ENCODE measurements around the gene ZNF695.
"Not testable (repeated sequence)": the region's sequence is repeated elsewhere in the genome, so short reads cannot be mapped to it uniquely, and the experiment has no call there.

ZNF695 gene

GRCh38 chr1:247007511-247008405 is at the start of gene ZNF695:
Gene ZNF695 (minus strand): TSS chr1:247008057. CDS start chr1:247007908, 149 bp downstream.
- Mint-ChIP-seq H3K27ac (peak within 1 kb of the TSS in 1 of 2 donors; percentile 91), H3K4me3 (peak within 1 kb of the TSS; percentile 96 to 99), H3K27me3 (peaks cover 59% of the 10 kb centered on the region), H3K4me1 (peaks cover 8% of the 10 kb centered on the region), H3K9me3 (peaks cover 21 to 35% of the 10 kb centered on the region in 2 donors)
- DNase-seq, result peak; percentile 49 to 78
- peak; percentile 98 for ATAC-seq

- DNase-seq, result no peak
- H3K27ac Mint-ChIP-seq, result no peak overlapping the region
Observed at GRCh38 chr1:247056071-247056470, 48.2 kb upstream of the ZNF695 start.

GRCh38 chr1:247054992-247055415 is 47.1 kb upstream of the ZNF695 start:
- Mint-ChIP-seq H3K9me3 (peaks cover 63 to 75% of the 10 kb centered on the region in 2 donors), H3K4me3 (no peak overlapping the region), H3K4me1 (peaks cover 8% of the 10 kb centered on the region), H3K27ac (no peak overlapping the region), H3K27me3 (no peaks in the 10 kb centered on the region)
- DNase-seq (no peak), ATAC-seq (no peak)

More at GRCh38 chr1:247056071-247056470, 48.2 kb upstream of the ZNF695 start:
- peaks cover 63 to 69% of the 10 kb centered on the region in 2 donors for H3K9me3 Mint-ChIP-seq
- no peak overlapping the region for H3K4me3 Mint-ChIP-seq
- peaks cover 8% of the 10 kb centered on the region for H3K4me1 Mint-ChIP-seq
- H3K27me3 Mint-ChIP-seq, result no peaks in the 10 kb centered on the region
- ATAC-seq, result no peak

GRCh38 chr1:247047702-247048101 is 39.8 kb upstream of the ZNF695 start:
- ATAC-seq, result no peak
- Mint-ChIP-seq H3K4me3 (no peak overlapping the region), H3K27ac (no peak overlapping the region), H3K27me3 (no peaks in the 10 kb centered on the region), H3K4me1 (no peaks in the 10 kb centered on the region), H3K9me3 (peaks cover 58 to 84% of the 10 kb centered on the region in 2 donors)
- DNase-seq, result no peak

GRCh38 chr1:247047260-247047659 is 39.4 kb upstream of the ZNF695 start:
- Mint-ChIP-seq H3K27me3 (no peaks in the 10 kb centered on the region), H3K4me1 (no peaks in the 10 kb centered on the region), H3K9me3 (peaks cover 56 to 84% of the 10 kb centered on the region in 2 donors), H3K27ac (no peak overlapping the region), H3K4me3 (no peak overlapping the region)
- ATAC-seq, result no peak
- no peak for DNase-seq

GRCh38 chr1:247043406-247043805 is 35.5 kb upstream of the ZNF695 start:
- DNase-seq (no peak), ATAC-seq (no peak)
- Mint-ChIP-seq H3K4me1 (no peaks in the 10 kb centered on the region), H3K27ac (no peak overlapping the region), H3K27me3 (no peaks in the 10 kb centered on the region), H3K4me3 (no peak overlapping the region), H3K9me3 (peaks cover 39 to 56% of the 10 kb centered on the region in 2 donors)

- H3K27me3 Mint-ChIP-seq, result no peaks in the 10 kb centered on the region
- no peaks in the 10 kb centered on the region for H3K4me1 Mint-ChIP-seq
- H3K9me3 Mint-ChIP-seq, result peaks cover 29 to 38% of the 10 kb centered on the region in 2 donors
- no peak overlapping the region for H3K4me3 Mint-ChIP-seq
- DNase-seq, result no peak
- no peak for ATAC-seq
- no peak overlapping the region for H3K27ac Mint-ChIP-seq
Observed at GRCh38 chr1:247037511-247038320, 29.9 kb upstream of the ZNF695 start.

- DNase-seq, H3K27ac Mint-ChIP-seq, H3K4me1 Mint-ChIP-seq, H3K27me3 Mint-ChIP-seq, H3K4me3 Mint-ChIP-seq: not testable (repeated sequence)
- peak; percentile 72 for ATAC-seq
- H3K9me3 Mint-ChIP-seq, result peaks cover 34 to 42% of the 10 kb centered on the region in 2 donors
Observed at GRCh38 chr1:247032306-247032705, 24.4 kb upstream of the ZNF695 start.

- not testable (repeated sequence) for H3K4me3 Mint-ChIP-seq, H3K27ac Mint-ChIP-seq, H3K27me3 Mint-ChIP-seq, ATAC-seq, H3K4me1 Mint-ChIP-seq, DNase-seq
- peaks cover 45 to 68% of the 10 kb centered on the region in 2 donors for H3K9me3 Mint-ChIP-seq
Observed at GRCh38 chr1:247024658-247025057, 16.8 kb upstream of the ZNF695 start.

GRCh38 chr1:247013391-247013790 is 5.5 kb upstream of the ZNF695 start:
- Mint-ChIP-seq H3K4me3 (no peak overlapping the region), H3K4me1 (no peaks in the 10 kb centered on the region), H3K27ac (no peak overlapping the region), H3K27me3 (peaks cover 12% of the 10 kb centered on the region), H3K9me3 (peaks cover 14 to 23% of the 10 kb centered on the region in 2 donors)
- DNase-seq (no peak), ATAC-seq (no peak)

- peaks cover 8% of the 10 kb centered on the region for H3K4me1 Mint-ChIP-seq
- no peak for ATAC-seq
- peaks cover 21 to 35% of the 10 kb centered on the region in 2 donors for H3K9me3 Mint-ChIP-seq
- DNase-seq, result no peak
- peak overlapping the region; percentile 96 to 99 for H3K4me3 Mint-ChIP-seq
- H3K27ac Mint-ChIP-seq, result no peak overlapping the region
- peaks cover 52% of the 10 kb centered on the region for H3K27me3 Mint-ChIP-seq
Observed at GRCh38 chr1:247008406-247008799, 546 bp upstream of the ZNF695 start.

- Mint-ChIP-seq H3K27me3 (peaks cover 70% of the 10 kb centered on the region), H3K9me3 (peaks cover 21 to 56% of the 10 kb centered on the region in 2 donors)
- H3K4me1 Mint-ChIP-seq, H3K27ac Mint-ChIP-seq, DNase-seq, ATAC-seq, H3K4me3 Mint-ChIP-seq: not testable (repeated sequence)
Observed at GRCh38 chr1:247004081-247004480, 3.8 kb downstream of the ZNF695 start.

GRCh38 chr1:246989901-246990300 is 18.0 kb downstream of the ZNF695 start:
- Mint-ChIP-seq H3K27me3 (no peaks in the 10 kb centered on the region), H3K4me3 (no peak overlapping the region)
- DNase-seq, result no peak

GRCh38 chr1:246988316-246988715 is 19.5 kb downstream of the ZNF695 start:
- H3K4me1 Mint-ChIP-seq, result no peaks in the 10 kb centered on the region
- H3K4me3 Mint-ChIP-seq, result no peak overlapping the region
- DNase-seq (no peak), ATAC-seq (no peak)
- H3K9me3 Mint-ChIP-seq, result peaks cover 68 to 81% of the 10 kb centered on the region in 2 donors
- H3K27me3 Mint-ChIP-seq, result no peaks in the 10 kb centered on the region
- H3K27ac Mint-ChIP-seq, result no peak overlapping the region

More at GRCh38 chr1:246989901-246990300, 18.0 kb downstream of the ZNF695 start:
- ATAC-seq, result no peak
- peaks cover 57 to 75% of the 10 kb centered on the region in 2 donors for H3K9me3 Mint-ChIP-seq
- no peaks in the 10 kb centered on the region for H3K4me1 Mint-ChIP-seq
- no peak overlapping the region for H3K27ac Mint-ChIP-seq

- ATAC-seq (no peak), DNase-seq (no peak)
- Mint-ChIP-seq H3K27me3 (no peaks in the 10 kb centered on the region), H3K27ac (no peak overlapping the region), H3K4me1 (no peaks in the 10 kb centered on the region), H3K4me3 (no peak overlapping the region), H3K9me3 (peaks cover 67 to 87% of the 10 kb centered on the region in 2 donors)
Observed at GRCh38 chr1:246987083-246987690, 20.7 kb downstream of the ZNF695 start.

All from stimulated activated naive CD8-positive, alpha-beta T cell treated with anti-CD3 and anti-CD28 coated beads, Interleukin-15, amount 100 ng/mL, for 72 hours (primary cell).